Measurements from ENCODE around the gene ADAT3. TPM values are rescaled to one million over a fixed set of nuclear protein-coding genes. Genes with fewer than 3 reads are reported as not detected.

Gene ADAT3
- total and polyA plus RNA-seq, 2 of the 4 experiments (the other 2 are of a cell fraction), result 0.36 to 2.8 TPM

GRCh38 chr19:1862424-1863327 is 42.5 kb upstream of the ADAT3 start (continued):
- TF ChIP-seq SMC3 (IDR thresholded peaks at IDR 0.05; ENCODE audit: low read depth, low read length) (no peak), RCOR1 (IDR thresholded peaks at IDR 0.05; ENCODE audit: insufficient replicate concordance, low read length) (no peak)

- in situ Hi-C loops (cut with MboI; ENCODE audit: low sequenced_read_pairs), result no loop called here
- peak within 1 kb of the TSS; percentile 83 to 90 for H4K8ac ChIP-seq (ENCODE audit: low read depth in 2 of 2, low read length in 2 of 2)
- ChIA-PET POLR2A (ENCODE audit: unreplicated experiment) (no interaction called here), CTCF (no interaction called here)
- TF ChIP-seq POLR2A (IDR thresholded peaks at IDR 0.05; ENCODE audit: low read depth, low read length), result peak; percentile 91
- no peak for TF ChIP-seq SMC3 (IDR thresholded peaks at IDR 0.05; ENCODE audit: low read depth, low read length)
- peak within 1 kb of the TSS; percentile 91 for H3K4ac ChIP-seq (ENCODE audit: low read depth, low read length)
- peak within 1 kb of the TSS; percentile 86 for H3K56ac ChIP-seq (ENCODE audit: extremely low read depth, insufficient read depth, low read length)
- peak within 1 kb of the TSS; percentile 89 for H3K4me2 ChIP-seq (ENCODE audit: low read depth, low read length)
- peak within 1 kb of the TSS; percentile 100 for H2AK9ac ChIP-seq (replicated peaks; ENCODE audit: low read depth, low read length, poor library complexity)
- peak within 1 kb of the TSS; percentile 64 for H4K5ac ChIP-seq (ENCODE audit: low read depth, low read length)
- BruUV-seq (replicated peaks), result no TSS peak
- H3K27ac ChIP-seq (ENCODE audit: insufficient read depth, low read length), result peak within 1 kb of the TSS; percentile 91
- H4K20me1 ChIP-seq (ENCODE audit: insufficient read depth, low read length), result peaks cover 46% of the 10 kb centered on the region
- no peak within 1 kb of the TSS for H2BK120ac ChIP-seq (ENCODE audit: low read depth, low read length)
- H2AFZ ChIP-seq (replicated peaks; ENCODE audit: low read length, poor library complexity), result peak within 1 kb of the TSS; percentile 98
- H2AK5ac ChIP-seq (ENCODE audit: low read depth, low read length), result peak within 1 kb of the TSS; percentile 90
- H2BK15ac ChIP-seq (ENCODE audit: low read depth, low read length), result no peak within 1 kb of the TSS; the same call in 2 of the 3 replicates
- H3K9me3 ChIP-seq (ENCODE audit: control insufficient read depth, insufficient read depth, low read length), result no peaks in the 10 kb centered on the region
- no peaks in the 10 kb centered on the region; the same call in 1 of the 2 replicates for H3K9me1 ChIP-seq (ENCODE audit: insufficient read depth, low read length)
- DNase-seq (no peak), ATAC-seq (ENCODE audit: low read depth) (peak; percentile 0)
- H2BK5ac ChIP-seq (ENCODE audit: low read depth, low read length, poor library complexity, severe bottlenecking), result peak within 1 kb of the TSS; percentile 90
- peaks cover 4 to 49% of the 10 kb centered on the region in 2 experiments; a peak in 3 of 4 replicates for H3K79me1 ChIP-seq (ENCODE audit: low read depth in 1 of 2, low read length in 2 of 2)
- H3K4me3 ChIP-seq (ENCODE audit: insufficient read depth, low read depth, low read length), result peak within 1 kb of the TSS; percentile 98
- H3K27me3 ChIP-seq (ENCODE audit: control insufficient read depth, insufficient read depth, low read length), result no peaks in the 10 kb centered on the region
- peak within 1 kb of the TSS; percentile 77 for H4K91ac ChIP-seq (ENCODE audit: insufficient read depth, low read depth, low read length)
- peaks cover 23% of the 10 kb centered on the region for H3K4me1 ChIP-seq (ENCODE audit: control insufficient read depth, insufficient read depth, low read length)
- intact Hi-C loops (cut with micrococcal nuclease), result no loop called here
- H3K23ac ChIP-seq (ENCODE audit: low read depth, low read length), result peak within 1 kb of the TSS; percentile 76; the same call in 1 of the 2 replicates
- H3K18ac ChIP-seq (ENCODE audit: low read depth, low read length), result peak within 1 kb of the TSS; percentile 31; the same call in 1 of the 2 replicates
- dilution Hi-C loops (cut with HindIII; ENCODE audit: low sequenced_read_pairs, unreplicated experiment), result no loop called here
- H3K14ac ChIP-seq (replicated peaks; ENCODE audit: low read depth, low read length), result peak within 1 kb of the TSS; percentile 74
- no peaks in the 10 kb centered on the region for H3K36me3 ChIP-seq (ENCODE audit: control insufficient read depth, insufficient read depth, low read length)
- H2BK20ac ChIP-seq (ENCODE audit: low read depth, low read length), result no peak within 1 kb of the TSS
- H3K9ac ChIP-seq (ENCODE audit: low read depth, low read length), result peak within 1 kb of the TSS; percentile 88
- WGBS, 2 experiments (ENCODE audit: extremely low coverage in 2 of 2, insufficient read length in 1 of 2), result 0% methylated on average over 38 of the region's 63 CpGs; no CpG with 5 or more reads in 1 of the 2 experiments
These were observed 41.9 kb upstream of the ADAT3 start, which contains the start of gene KLF16 for GRCh38 chr19:1863328-1863637. TSS of gene KLF16 (minus strand) at chr19:1863579. CDS start at chr19:1863497, 82 bp downstream.

All from IMR-90 (cell line).